ENCODE measurements around the gene DNAJB11. TPM values are rescaled to one million over a fixed set of nuclear protein-coding genes. Genes with fewer than 3 reads are reported as not detected.

The DNAJB11 gene
- total and polyA plus RNA-seq, 8 donors: 17.0 to 62.1 (median 31.9) TPM

DNA sequence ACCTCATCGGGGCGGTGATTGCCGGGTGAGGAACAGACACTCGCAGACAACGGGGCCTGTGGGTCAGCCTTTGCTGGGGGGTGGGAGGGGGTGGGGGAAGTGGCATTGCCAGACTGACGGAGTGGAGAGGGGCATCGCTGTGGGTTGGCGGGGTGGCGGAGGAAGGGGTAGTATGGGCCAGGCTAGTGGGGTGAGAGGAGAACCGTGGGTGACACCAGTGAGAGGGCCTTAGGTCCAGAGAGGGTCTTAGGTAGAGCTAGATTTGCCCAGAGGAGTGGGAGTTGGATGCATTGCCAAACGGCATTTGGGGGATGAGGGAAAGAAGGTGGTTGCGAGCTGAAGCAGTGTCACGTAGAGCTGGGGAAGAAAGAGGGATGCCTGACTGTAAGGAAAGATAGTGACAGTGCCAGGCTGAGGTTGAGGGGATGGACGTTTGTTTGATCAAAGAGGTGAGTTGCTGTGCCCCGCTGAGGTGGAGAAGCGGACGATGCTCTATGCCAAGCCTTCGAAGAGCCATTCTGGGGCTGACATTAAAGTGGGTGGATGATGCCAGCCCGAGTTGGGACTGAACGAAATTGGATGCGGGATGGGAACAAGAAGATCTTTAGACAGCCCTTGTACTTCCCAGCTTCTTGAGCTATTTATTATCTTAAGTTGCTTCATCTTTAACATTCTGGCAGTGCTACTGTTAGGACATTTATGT lies 572 bp downstream of the DNAJB11 start:
- no peak for DNase-seq
- Histone ChIP-seq H3K27me3 (no peaks in the 10 kb centered on the region), H3K4me3 (peak overlapping the region; percentile 82 to 92 (median 83)), H3K36me3 (peaks cover 25 to 42% (median 40%) of the 10 kb centered on the region in 4 donors), H3K9me3 (no peaks in the 10 kb centered on the region), H3K4me1 (peaks cover 25 to 72% (median 49%) of the 10 kb centered on the region in 4 donors), H3K27ac (peak overlapping the region; percentile 94 to 98 (median 96))
- 2 to 9% (median 5%) methylated on average over 21 of the region's 21 CpGs for WGBS, 5 donors
- no peak for TF ChIP-seq CTCF (IDR thresholded peaks at IDR 0.05)
- TF ChIP-seq EP300 (IDR thresholded peaks at IDR 0.05): no peak
- no peak for TF ChIP-seq POLR2AphosphoS5 (IDR thresholded peaks at IDR 0.05)
- no peak for TF ChIP-seq POLR2A (IDR thresholded peaks at IDR 0.05)
- intact Hi-C loops (cut with DNase I; ENCODE audit: low total_unique reads): loop anchor here (10.0 kb wide), 1 partner anchor 214 kb away; the partner anchor contains the start of gene EIF4A2

GRCh38 chr3:186571644-186572013 lies 1.1 kb downstream of the DNAJB11 start:
- no peak for TF ChIP-seq EP300 (IDR thresholded peaks at IDR 0.05)
- TF ChIP-seq POLR2A (IDR thresholded peaks at IDR 0.05): no peak
- TF ChIP-seq POLR2AphosphoS5 (IDR thresholded peaks at IDR 0.05): no peak
- TF ChIP-seq CTCF (IDR thresholded peaks at IDR 0.05): no peak
- Histone ChIP-seq H3K4me3 (peak overlapping the region; percentile 82 to 92 (median 83)), H3K27ac (peak overlapping the region in 3 of 5 donors; percentile 96 to 98 (median 96)), H3K4me1 (peaks cover 21 to 66% (median 45%) of the 10 kb centered on the region in 4 donors), H3K27me3 (no peaks in the 10 kb centered on the region), H3K36me3 (peaks cover 29 to 47% (median 45%) of the 10 kb centered on the region in 4 donors), H3K9me3 (no peaks in the 10 kb centered on the region)
- WGBS, 5 donors: 38 to 56% (median 44%) methylated on average over 2 of the region's 2 CpGs
- DNase-seq: no peak
- intact Hi-C loops (cut with DNase I; ENCODE audit: low total_unique reads): loop anchor here (10.0 kb wide), 1 partner anchor 213 kb away; the partner anchor contains the start of gene EIF4A2

DNA sequence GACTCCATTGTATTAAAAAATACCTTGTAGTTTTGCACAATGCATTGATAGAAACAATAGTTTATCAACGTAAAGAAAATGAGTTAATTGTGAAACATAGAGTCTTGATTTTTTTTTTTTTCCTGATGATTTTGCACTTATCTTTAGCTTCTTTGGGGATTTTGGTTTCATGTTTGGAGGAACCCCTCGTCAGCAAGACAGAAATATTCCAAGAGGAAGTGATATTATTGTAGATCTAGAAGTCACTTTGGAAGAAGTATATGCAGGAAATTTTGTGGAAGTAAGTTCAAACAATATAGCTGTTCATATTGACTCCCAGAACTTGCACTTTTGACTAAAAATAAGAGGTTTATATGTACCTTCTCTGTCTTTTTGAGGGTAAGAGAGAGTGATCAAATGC lies 7.0 kb downstream of the DNAJB11 start:
- intact Hi-C loops (cut with DNase I; ENCODE audit: low total_unique reads): loop anchor here (10.0 kb wide), 1 partner anchor 207 kb away; the partner anchor contains the start of gene EIF4A2

DNA sequence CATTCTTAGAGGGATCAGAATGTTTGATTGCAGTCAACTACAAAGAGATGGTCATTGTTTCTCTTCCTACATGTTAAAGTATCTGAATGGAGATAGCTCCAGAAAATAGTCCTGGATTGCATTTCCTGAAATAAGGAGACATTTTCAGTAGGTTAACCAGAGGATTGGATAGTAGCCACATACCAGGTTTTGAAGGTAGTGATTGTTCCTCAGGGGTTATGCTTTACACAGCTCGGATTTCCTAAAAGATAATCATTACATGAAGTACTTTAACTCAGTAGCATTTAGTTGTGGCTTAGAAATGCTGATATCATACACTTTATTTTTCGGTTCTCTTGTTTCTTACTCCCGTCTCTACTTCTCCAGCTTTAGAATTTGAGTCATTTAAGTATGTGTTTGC lies 10.3 kb downstream of the DNAJB11 start:
- 81 to 92% (median 89%) methylated on average over 3 of the region's 3 CpGs for WGBS, 5 donors
- no peak for DNase-seq
- Histone ChIP-seq H3K9me3 (no peaks in the 10 kb centered on the region), H3K4me3 (no peak overlapping the region), H3K27me3 (no peaks in the 10 kb centered on the region), H3K27ac (no peak overlapping the region), H3K36me3 (peaks cover 59 to 100% (median 100%) of the 10 kb centered on the region in 4 donors), H3K4me1 (no peaks in the 10 kb centered on the region)
- TF ChIP-seq CTCF (IDR thresholded peaks at IDR 0.05) (no peak), EP300 (IDR thresholded peaks at IDR 0.05) (no peak), POLR2A (IDR thresholded peaks at IDR 0.05) (no peak), POLR2AphosphoS5 (IDR thresholded peaks at IDR 0.05) (no peak)
- intact Hi-C loops (cut with DNase I; ENCODE audit: low total_unique reads): no loop called here

More for the DNA sequence above, 7.0 kb downstream of the DNAJB11 start:
- no peak for DNase-seq
- H3K4me3 ChIP-seq: no peak overlapping the region
- TF ChIP-seq EP300 (IDR thresholded peaks at IDR 0.05) (no peak), POLR2A (IDR thresholded peaks at IDR 0.05) (no peak), CTCF (IDR thresholded peaks at IDR 0.05) (no peak), POLR2AphosphoS5 (IDR thresholded peaks at IDR 0.05) (no peak)
- no peak overlapping the region for H3K27ac ChIP-seq
- no peaks in the 10 kb centered on the region for H3K9me3 ChIP-seq
- H3K27me3 ChIP-seq: no peaks in the 10 kb centered on the region
- H3K36me3 ChIP-seq: peaks cover 55 to 100% (median 100%) of the 10 kb centered on the region in 4 donors
- H3K4me1 ChIP-seq: peaks cover 0 to 24% (median 10%) of the 10 kb centered on the region in 4 donors
- 76 to 82% (median 79%) methylated on average over 2 of the region's 2 CpGs for WGBS, 5 donors
